SK-N-SH (cell line): ENCODE measurements around the gene UBN1. TPM values are rescaled to one million over a fixed set of nuclear protein-coding genes. Genes with fewer than 3 reads are reported as not detected.

Experiments used
- CTCF ChIA-PET: fragments of 300-600, 350-600 bp; formaldehyde crosslinking; extraction: SDS; loops from one replicate; lab custom pipeline; 2021; lab: Yijun Ruan, JAX
- POLR2A ChIA-PET: fragments of 350-600 bp; sonication (Branson Sonifier 250); formaldehyde crosslinking; extraction: SDS; loops from one replicate; lab custom pipeline; 2020; ENCODE audit warnings: antibody characterized with exemption, inconsistent platforms; lab: Yijun Ruan, JAX
- DNase-seq: peaks from one replicate; pipeline ENCODE4 v3.0.0; 2012
- H2AFZ ChIP-seq: fragments of 200-600 bp; sonication (generic); 2 replicates; pipeline ENCODE4 v1.8.1; 2016; ENCODE audit warnings: antibody characterized with exemption, mild to moderate bottlenecking, low read depth
- H3F3A ChIP-seq: fragments of 200-600 bp; sonication (generic); replicated peaks from 2 replicates; pipeline ENCODE3; 2016; ENCODE audit warnings: antibody characterized with exemption, mild to moderate bottlenecking; ENCODE audit not compliant: insufficient read depth
- H3K27ac ChIP-seq, 2 experiments: fragments of 200-500 bp in 1 of 2; fragments of 200-600 bp in 1 of 2; sonication (Bioruptor generic) in 1 of 2; sonication (generic), shearing (Covaris generic) in 1 of 2; 2 replicates each; pipeline versions ENCODE4 v1.5.1 to v1.6.1; 2014 to 2016; ENCODE audit warnings: low read depth in 2 of 2, inconsistent platforms in 1 of 2, low read length in 1 of 2, mild to moderate bottlenecking in 1 of 2, mixed read lengths in 1 of 2
- H3K27me3 ChIP-seq: fragments of 200-600 bp; sonication (generic), shearing (Covaris generic); 2 replicates; pipeline ENCODE4 v1.6.1; 2016; ENCODE audit warnings: mixed run types; ENCODE audit not compliant: insufficient read depth
- H3K36me3 ChIP-seq, 2 experiments: fragments of 200-500 bp in 1 of 2; fragments of 200-600 bp in 1 of 2; sonication (Bioruptor generic) in 1 of 2; sonication (generic) in 1 of 2; replicated peaks in 1 of 2; 2 replicates each; pipeline versions ENCODE3 to v1.5.1; 2014 to 2016; ENCODE audit warnings: low read length in 1 of 2, mild to moderate bottlenecking in 1 of 2; ENCODE audit not compliant: insufficient read depth in 2 of 2, control insufficient read depth in 1 of 2
- H3K4me1 ChIP-seq, 2 experiments: fragments of 200-500 bp in 1 of 2; fragments of 200-600 bp in 1 of 2; sonication (Bioruptor generic) in 1 of 2; sonication (generic), shearing (Covaris generic) in 1 of 2; 2 replicates each; pipeline versions ENCODE4 v1.5.1 to v1.6.1; 2014 to 2016; ENCODE audit warnings: low read depth in 1 of 2, low read length in 1 of 2, mixed run types in 1 of 2; ENCODE audit not compliant: insufficient read depth in 2 of 2, control insufficient read depth in 1 of 2
- H3K4me2 ChIP-seq: fragments of 200-600 bp; sonication (generic), shearing (Covaris generic); 2 replicates; pipeline ENCODE4 v1.6.1; 2017; ENCODE audit warnings: mixed run types
- H3K4me3 ChIP-seq, 2 experiments: fragments of 200-500 bp in 1 of 2; fragments of 200-600 bp in 1 of 2; sonication (Bioruptor generic) in 1 of 2; sonication (generic), shearing (Covaris generic) in 1 of 2; 2 replicates each; pipeline versions ENCODE4 v1.5.1 to v1.8.1; 2014 to 2016; ENCODE audit warnings: low read depth in 2 of 2, inconsistent platforms in 1 of 2, low read length in 1 of 2, mild to moderate bottlenecking in 1 of 2, mixed read lengths in 1 of 2, moderate library complexity in 1 of 2
- H3K79me2 ChIP-seq: fragments of 200-600 bp; sonication (generic); 2 replicates; pipeline ENCODE4 v1.8.1; 2017; ENCODE audit warnings: mild to moderate bottlenecking; ENCODE audit not compliant: insufficient read depth
- H3K9ac ChIP-seq: fragments of 200-600 bp; sonication (generic); 2 replicates; pipeline ENCODE4 v1.6.1; 2017; ENCODE audit warnings: mixed run types
- H3K9me2 ChIP-seq: fragments of 200-600 bp; sonication (generic); 2 replicates; pipeline ENCODE4 v1.6.1; 2017; ENCODE audit warnings: mixed run types
- H3K9me3 ChIP-seq: fragments of 200-600 bp; sonication (generic); 2 replicates; pipeline ENCODE4 v1.6.1; 2017; ENCODE audit warnings: mixed run types, mild to moderate bottlenecking, moderate library complexity
- H4K20me1 ChIP-seq: fragments of 200-600 bp; sonication (generic); 2 replicates; pipeline ENCODE4 v1.6.1; 2017; ENCODE audit warnings: mild to moderate bottlenecking, mixed run types; ENCODE audit not compliant: insufficient read depth
- EP300 ChIP-seq, 2 experiments: IDR thresholded peaks; 2 replicates each; pipeline versions ENCODE4 v1.4.0 to v1.6.1; 2012; ENCODE audit warnings: borderline replicate concordance in 1 of 2, low read depth in 1 of 2, low read length in 1 of 2
- FOXJ3 ChIP-seq: sonication (generic); formaldehyde crosslinking; IDR thresholded peaks from 2 replicates; pipeline ENCODE4 v1.5.1; 2020; ENCODE audit warnings: mild to moderate bottlenecking, missing genetic modification reagents
- GABPA ChIP-seq: IDR thresholded peaks from 2 replicates; pipeline ENCODE4 v1.4.0; 2012; ENCODE audit warnings: low read depth, mild to moderate bottlenecking
- NFIC ChIP-seq: IDR thresholded peaks from 2 replicates; pipeline ENCODE4 v1.4.0; 2012; ENCODE audit warnings: borderline replicate concordance
- RCOR1 ChIP-seq: fragments of 150-350 bp; IDR thresholded peaks from 2 replicates; pipeline ENCODE4 v1.6.1; 2017; ENCODE audit warnings: antibody characterized with exemption, low read length
- RFX5 ChIP-seq: IDR thresholded peaks from 2 replicates; pipeline ENCODE4 v1.6.1; 2012; ENCODE audit warnings: mild to moderate bottlenecking, improper control_type of control experiment, low read length
- TAF1 ChIP-seq: IDR thresholded peaks from 2 replicates; pipeline ENCODE4 v1.6.1; 2012; ENCODE audit warnings: low read depth, mild to moderate bottlenecking, low read length, moderate library complexity, borderline replicate concordance
- TCF12 ChIP-seq: IDR thresholded peaks from 2 replicates; pipeline ENCODE4 v1.4.0; 2012
- TEAD4 ChIP-seq: IDR thresholded peaks from 2 replicates; pipeline ENCODE4 v1.4.0; 2012; ENCODE audit warnings: mild to moderate bottlenecking, borderline replicate concordance; ENCODE audit not compliant: insufficient read depth
- whole genome bisulfite sequencing: methylation state at CpG from one replicate; pipeline ENCODE4 v1.1.6; 2017; ENCODE audit warnings: low lambda C conversion rate; 5-methylcytosine and 5-hydroxymethylcytosine counted together
- polyA plus RNA-seq, 3 experiments: library from polyadenylated mRNA; depleted of rRNA; stranded (reverse); fragments of >200 nt; gene quantifications; 2 replicates each; pipeline ENCODE4 v1.2.3, GENCODE V29; 2012
- TF ChIP-seq, protein P1 (sequence below): fragments of 150-350 bp; IDR thresholded peaks from 2 replicates; pipeline ENCODE4 v1.6.1; 2017; ENCODE audit warnings: antibody characterized with exemption, low read length, low read depth, borderline replicate concordance
- TF ChIP-seq, protein P2 (sequence below): fragments of 200-600 bp; sonication (generic); IDR thresholded peaks from 2 replicates; pipeline ENCODE4 v1.6.1; 2017; ENCODE audit warnings: antibody characterized with exemption, mild to moderate bottlenecking, moderate library complexity
- TF ChIP-seq, protein P3 (sequence below): IDR thresholded peaks from 2 replicates; pipeline ENCODE4 v1.6.1; 2012; ENCODE audit warnings: mild to moderate bottlenecking, low read depth, low read length, moderate library complexity
- TF ChIP-seq, protein P4 (sequence below): IDR thresholded peaks from 2 replicates; pipeline ENCODE4 v1.4.0; 2012; ENCODE audit warnings: low read depth

UBN1 gene
- polyA plus RNA-seq, 1 of the 3 experiments (the other 2 are of a cell fraction) = 10.9 TPM

DNA sequence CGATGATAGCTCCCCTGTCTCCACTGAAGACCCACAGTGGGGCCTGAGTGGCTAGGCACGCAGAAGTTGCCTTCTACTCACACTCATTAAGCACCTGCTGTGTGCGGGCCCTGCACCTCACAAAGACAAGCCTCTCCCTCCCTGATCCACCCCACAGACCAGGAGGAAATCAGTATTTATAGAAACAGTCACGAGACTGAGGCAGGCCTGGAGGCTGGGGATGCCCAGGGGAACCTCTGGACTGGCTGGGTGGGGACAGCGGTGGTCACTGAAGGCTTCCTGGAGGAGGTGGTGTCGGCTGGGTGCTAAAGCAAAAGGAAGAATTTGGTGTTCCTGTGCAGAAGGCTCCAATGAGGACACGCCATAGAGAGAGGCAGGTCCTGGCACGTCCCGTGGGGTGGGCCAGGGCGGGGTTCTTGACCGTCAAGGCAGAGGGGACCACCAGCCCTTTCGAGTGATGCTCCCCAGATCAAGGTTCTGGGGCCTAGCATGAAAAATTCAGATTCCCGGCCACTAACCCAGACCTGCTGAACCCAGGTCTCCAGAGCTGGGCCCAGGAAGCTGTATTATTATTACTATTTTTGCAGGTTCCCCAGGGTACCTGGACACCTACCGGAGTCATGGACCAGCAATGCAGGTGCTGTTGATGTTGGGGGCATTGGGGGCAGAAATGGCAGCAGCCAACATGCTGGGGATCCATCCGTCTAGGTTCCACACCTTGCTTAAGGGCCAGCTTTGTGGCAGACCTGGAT is 66.7 kb downstream of the UBN1 start:
- Histone ChIP-seq H3K4me1 (0 out of 4 replicates have a peak, but pooled peaks cover 0 to 8% of the 10 kb centered on the region in 2 experiments), H4K20me1 (no peaks in the 10 kb centered on the region), H3K4me3 (no peak overlapping the region), H3F3A (no peaks in the 10 kb centered on the region), H2AFZ (no peak overlapping the region), H3K27me3 (no peaks in the 10 kb centered on the region), H3K4me2 (no peak overlapping the region), H3K36me3 (no peaks in the 10 kb centered on the region), H3K27ac (no peak overlapping the region), H3K9me2 (no peaks in the 10 kb centered on the region), H3K9ac (no peak overlapping the region), H3K9me3 (no peaks in the 10 kb centered on the region), H3K79me2 (no peaks in the 10 kb centered on the region)
- TF ChIP-seq TAF1 (no peak), EP300 (IDR thresholded peaks at IDR 0.05; ENCODE audit: borderline replicate concordance in 1 of 2, low read depth in 1 of 2, low read length in 1 of 2) (no peak), RFX5 (no peak), TCF12 (no peak), GABPA (no peak), RCOR1 (no peak), NFIC (no peak), FOXJ3 (CRISPR knock-in tag) (no peak), TEAD4 (no peak)
- TF ChIP-seq, protein P1, sequence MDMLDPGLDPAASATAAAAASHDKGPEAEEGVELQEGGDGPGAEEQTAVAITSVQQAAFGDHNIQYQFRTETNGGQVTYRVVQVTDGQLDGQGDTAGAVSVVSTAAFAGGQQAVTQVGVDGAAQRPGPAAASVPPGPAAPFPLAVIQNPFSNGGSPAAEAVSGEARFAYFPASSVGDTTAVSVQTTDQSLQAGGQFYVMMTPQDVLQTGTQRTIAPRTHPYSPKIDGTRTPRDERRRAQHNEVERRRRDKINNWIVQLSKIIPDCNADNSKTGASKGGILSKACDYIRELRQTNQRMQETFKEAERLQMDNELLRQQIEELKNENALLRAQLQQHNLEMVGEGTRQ = no peak
- TF ChIP-seq, protein P2, sequence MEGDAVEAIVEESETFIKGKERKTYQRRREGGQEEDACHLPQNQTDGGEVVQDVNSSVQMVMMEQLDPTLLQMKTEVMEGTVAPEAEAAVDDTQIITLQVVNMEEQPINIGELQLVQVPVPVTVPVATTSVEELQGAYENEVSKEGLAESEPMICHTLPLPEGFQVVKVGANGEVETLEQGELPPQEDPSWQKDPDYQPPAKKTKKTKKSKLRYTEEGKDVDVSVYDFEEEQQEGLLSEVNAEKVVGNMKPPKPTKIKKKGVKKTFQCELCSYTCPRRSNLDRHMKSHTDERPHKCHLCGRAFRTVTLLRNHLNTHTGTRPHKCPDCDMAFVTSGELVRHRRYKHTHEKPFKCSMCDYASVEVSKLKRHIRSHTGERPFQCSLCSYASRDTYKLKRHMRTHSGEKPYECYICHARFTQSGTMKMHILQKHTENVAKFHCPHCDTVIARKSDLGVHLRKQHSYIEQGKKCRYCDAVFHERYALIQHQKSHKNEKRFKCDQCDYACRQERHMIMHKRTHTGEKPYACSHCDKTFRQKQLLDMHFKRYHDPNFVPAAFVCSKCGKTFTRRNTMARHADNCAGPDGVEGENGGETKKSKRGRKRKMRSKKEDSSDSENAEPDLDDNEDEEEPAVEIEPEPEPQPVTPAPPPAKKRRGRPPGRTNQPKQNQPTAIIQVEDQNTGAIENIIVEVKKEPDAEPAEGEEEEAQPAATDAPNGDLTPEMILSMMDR = no peak
- TF ChIP-seq, protein P3, sequence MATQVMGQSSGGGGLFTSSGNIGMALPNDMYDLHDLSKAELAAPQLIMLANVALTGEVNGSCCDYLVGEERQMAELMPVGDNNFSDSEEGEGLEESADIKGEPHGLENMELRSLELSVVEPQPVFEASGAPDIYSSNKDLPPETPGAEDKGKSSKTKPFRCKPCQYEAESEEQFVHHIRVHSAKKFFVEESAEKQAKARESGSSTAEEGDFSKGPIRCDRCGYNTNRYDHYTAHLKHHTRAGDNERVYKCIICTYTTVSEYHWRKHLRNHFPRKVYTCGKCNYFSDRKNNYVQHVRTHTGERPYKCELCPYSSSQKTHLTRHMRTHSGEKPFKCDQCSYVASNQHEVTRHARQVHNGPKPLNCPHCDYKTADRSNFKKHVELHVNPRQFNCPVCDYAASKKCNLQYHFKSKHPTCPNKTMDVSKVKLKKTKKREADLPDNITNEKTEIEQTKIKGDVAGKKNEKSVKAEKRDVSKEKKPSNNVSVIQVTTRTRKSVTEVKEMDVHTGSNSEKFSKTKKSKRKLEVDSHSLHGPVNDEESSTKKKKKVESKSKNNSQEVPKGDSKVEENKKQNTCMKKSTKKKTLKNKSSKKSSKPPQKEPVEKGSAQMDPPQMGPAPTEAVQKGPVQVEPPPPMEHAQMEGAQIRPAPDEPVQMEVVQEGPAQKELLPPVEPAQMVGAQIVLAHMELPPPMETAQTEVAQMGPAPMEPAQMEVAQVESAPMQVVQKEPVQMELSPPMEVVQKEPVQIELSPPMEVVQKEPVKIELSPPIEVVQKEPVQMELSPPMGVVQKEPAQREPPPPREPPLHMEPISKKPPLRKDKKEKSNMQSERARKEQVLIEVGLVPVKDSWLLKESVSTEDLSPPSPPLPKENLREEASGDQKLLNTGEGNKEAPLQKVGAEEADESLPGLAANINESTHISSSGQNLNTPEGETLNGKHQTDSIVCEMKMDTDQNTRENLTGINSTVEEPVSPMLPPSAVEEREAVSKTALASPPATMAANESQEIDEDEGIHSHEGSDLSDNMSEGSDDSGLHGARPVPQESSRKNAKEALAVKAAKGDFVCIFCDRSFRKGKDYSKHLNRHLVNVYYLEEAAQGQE = no peak
- TF ChIP-seq, protein P4, sequence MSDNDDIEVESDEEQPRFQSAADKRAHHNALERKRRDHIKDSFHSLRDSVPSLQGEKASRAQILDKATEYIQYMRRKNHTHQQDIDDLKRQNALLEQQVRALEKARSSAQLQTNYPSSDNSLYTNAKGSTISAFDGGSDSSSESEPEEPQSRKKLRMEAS = no peak
- POLR2A ChIA-PET = no interaction called here
- 93% methylated on average over 9 of the region's 15 CpGs for WGBS
- DNase-seq = no peak
- CTCF ChIA-PET = no interaction called here
